ENCODE results near the gene TMED7.

- no peak for TF ChIP-seq KAT7 (CRISPR knock-in tag; IDR thresholded peaks at IDR 0.05; ENCODE audit: borderline replicate concordance)
- no peak for TF ChIP-seq CTCF (IDR thresholded peaks at IDR 0.05)
Measured at GRCh38 chr5:115671939-115672338, 46.1 kb upstream of the TMED7 start.
